GM18907 (cell line): Measurements from ENCODE around the gene GPR45.

ENCODE experiments used
- ATAC-seq: cut with Tn5 transposase; IDR thresholded peaks from one replicate; pipeline ENCODE4 v1.9.1; 2021; ENCODE audit warnings: mild to moderate bottlenecking, moderate library complexity; ENCODE audit not compliant: unreplicated experiment

The GPR45 gene

GRCh38 chr2:105252271-105252670 lies 10.7 kb downstream of the GPR45 start:
- no peak for ATAC-seq

- no peak for ATAC-seq
Measured at GRCh38 chr2:105254531-105255210, 13.1 kb downstream of the GPR45 start.

DNA sequence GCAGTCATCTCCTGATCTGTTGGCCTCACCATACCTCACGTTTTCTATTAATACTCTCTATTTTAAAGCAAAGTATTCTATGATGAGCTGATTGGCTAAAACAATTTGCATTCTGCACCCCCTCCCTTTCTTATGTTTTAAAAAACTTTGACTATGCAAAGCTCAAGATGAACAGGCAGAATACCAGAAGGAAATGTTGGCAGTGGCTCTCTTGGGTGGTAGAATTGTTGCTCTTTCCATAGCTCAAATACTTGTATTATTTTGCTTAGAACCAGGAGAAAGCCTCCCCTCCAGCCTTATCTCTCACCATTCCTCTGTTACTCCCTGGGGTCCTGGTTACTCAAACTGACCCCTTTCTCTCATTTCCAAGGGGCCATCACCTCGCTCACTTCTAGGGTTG lies 14.4 kb downstream of the GPR45 start:
- ATAC-seq = no peak

DNA sequence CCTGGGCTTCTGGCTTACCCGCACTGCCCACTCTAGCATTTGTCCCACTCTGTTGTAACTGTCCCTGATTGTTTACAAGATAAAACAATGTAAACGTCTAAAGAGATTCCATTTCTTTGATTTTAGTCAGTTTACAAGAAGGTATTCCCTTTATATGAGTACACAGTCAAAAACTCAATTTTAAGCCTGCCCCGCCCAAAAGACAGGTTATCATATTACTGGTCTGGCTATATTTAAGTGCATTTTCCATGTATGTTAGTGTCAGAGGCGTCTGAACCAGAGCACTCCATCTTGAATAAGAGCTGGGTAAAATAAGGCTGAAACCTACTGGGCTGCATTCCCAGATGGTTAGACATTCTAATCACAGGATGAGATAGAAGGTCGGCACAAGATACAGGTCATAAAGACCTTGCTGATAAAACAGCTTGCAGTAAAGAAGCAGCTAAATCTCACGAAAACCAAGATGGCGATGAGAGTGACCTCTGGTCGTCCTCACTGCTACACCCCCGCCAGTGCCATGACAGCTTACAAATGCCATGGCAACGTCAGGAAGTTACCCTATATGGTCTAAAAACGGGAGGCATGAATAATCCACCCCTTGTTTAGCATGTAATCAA lies 15.0 kb downstream of the GPR45 start:
- no peak for ATAC-seq

DNA sequence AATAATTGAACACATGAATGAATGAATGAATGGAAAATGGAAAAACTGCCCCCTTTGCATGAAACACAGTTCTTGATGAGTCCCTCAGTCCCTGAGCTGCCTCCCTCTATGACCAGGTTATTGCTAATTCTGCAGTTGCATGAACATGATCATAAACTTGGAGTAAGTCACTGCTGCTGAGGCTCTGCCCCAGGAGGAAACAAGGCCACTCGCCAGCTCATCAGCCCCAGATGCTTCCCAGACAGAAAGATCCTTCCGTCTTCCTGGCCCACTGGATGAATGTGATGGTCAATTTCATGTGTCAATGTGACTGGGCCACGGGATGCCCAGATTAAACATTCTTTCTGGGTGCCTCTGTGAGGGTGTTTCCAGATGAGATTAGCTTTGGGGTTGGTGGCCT lies 16.4 kb downstream of the GPR45 start:
- ATAC-seq = no peak

DNA sequence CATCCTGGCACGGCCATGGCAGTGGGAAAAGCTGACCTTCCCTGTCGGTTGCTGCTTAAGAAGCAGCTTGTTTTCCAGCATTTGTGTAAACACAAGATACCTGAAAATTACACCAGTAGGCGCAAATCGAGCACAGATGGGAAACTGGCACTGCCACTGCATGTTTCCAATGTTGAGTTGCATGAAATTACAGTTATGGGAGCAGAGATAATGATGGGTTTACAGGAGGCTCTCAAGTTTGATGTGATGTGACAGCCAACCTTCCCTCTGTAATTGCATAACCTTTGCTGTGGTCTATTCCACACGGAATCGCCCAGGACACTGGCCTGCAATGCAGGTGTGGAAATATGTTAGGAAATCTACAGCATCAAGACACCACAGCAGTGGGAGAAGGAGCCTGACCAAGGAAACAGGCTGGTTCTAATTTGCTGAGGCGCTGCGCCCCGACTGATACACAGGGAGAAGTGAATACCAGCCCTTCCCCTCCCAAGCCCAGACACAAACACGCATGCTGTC lies 17.4 kb downstream of the GPR45 start:
- no peak for ATAC-seq

- no peak for ATAC-seq
Measured at GRCh38 chr2:105261061-105261460, 19.5 kb downstream of the GPR45 start.

DNA sequence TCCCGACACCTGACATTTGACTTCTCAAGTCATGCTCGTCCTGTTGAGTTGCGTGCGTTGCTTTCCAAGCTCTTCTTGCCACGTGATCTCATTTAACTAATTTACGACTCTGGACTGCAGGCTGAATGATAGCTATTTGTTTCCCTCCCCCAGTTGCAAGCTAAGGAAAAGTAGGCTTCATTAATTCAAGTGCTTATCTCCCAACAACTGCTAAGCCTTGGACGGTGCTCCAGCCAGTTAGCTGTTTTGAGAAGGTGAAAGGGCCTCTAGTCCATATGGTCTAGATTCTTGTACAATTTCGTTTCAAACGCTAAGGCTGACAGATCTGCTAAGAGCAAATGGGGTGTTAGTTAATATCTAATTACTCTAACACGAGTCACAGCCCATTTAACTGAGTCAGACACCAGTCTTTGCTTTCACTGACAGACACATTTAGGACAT lies 21.1 kb downstream of the GPR45 start:
- no peak for ATAC-seq

DNA sequence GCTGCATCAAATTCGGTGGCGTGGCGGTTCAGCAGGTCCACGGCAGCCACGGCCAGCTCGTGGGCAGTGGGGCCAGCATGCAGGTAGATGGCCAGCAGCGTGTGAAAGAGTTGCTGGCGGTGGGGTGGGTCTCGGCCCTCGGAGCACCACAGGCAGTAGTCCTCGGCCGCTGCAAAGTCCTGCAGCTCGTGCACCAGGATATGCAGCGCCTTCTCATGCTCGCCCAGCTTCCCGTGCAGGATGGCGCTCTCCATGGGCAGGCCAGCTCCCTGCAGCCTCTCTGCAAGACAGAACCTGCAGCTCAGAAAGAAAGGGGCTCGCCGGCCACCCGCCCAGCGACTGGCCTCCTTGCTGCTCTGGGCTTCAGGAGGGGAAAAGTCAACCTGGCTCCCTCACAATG lies 27.9 kb downstream of the GPR45 start:
- ATAC-seq = no peak

DNA sequence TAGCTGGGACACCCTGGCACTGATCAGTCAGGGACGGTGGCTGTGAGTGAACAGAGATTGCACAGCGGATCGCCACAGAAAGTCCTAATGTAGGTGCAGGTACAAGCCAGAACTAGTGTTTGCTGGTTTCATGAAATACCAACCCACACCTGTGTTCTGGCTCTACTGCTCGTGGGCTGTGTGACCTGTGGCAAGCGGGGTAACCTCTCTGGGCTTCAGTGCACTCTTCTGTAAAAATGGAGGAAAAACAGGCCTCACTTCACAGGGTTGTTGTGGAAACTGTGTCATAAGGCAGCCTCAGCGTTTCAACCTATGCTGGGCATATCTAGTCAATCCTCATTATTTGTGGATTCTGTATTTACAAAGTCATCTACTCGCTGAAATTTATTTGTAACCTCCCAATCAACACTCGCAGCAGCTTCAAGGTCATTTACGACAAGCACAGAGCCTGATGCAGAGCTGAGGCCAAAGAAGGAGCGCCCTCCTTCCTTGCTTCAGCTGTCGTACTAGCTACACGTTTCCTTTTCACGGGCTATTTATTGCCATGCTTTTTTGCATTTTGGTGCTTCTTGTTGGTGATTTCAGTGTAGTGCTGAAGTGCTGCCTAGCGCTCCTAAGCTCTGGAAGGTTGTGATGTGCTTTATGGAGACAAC lies 30.0 kb downstream of the GPR45 start:
- ATAC-seq = no peak

GRCh38 chr2:105272176-105272575 lies 30.6 kb downstream of the GPR45 start:
- no peak for ATAC-seq

DNA sequence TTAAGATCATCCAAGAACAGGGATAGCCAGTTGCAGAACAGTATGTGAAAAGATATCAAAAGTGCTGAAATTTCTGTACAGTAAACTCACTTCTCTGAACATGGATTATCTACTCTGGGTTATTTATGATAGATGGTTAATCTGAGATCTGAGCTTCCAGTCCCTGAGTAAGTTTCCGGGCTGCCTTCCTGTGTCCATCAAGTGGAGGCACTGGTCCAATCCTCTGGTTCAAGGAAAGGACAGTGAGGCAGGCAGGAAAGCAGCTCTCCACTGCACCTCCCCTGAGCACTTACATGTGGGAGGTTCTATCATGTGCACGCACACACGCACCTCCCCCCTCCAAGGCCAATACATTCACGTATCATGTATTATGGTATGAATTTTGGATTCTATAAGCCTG lies 32.5 kb downstream of the GPR45 start:
- ATAC-seq = no peak

DNA sequence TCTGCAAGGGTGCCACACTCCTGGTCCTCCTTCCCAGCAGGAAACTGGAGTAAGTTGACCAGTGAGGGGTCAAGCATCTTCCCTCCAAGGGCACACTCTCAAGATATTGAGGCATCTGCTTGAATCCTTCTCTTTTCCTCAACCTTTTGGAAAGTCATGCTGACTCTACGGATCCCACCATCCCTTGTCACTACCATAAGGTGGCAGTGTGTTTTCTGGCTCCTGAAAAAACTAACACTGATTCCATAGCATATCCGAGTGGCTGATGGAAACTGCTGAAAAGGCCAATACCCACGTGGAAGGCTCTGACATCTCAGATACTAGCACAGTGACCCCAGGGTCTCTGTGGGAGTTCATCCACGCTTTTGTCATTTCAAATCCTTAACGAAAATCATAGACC lies 37.1 kb downstream of the GPR45 start:
- no peak for ATAC-seq

- no peak for ATAC-seq
Measured at GRCh38 chr2:105279126-105279525, 37.6 kb downstream of the GPR45 start.

GRCh38 chr2:105280281-105280680 lies 38.7 kb downstream of the GPR45 start:
- ATAC-seq = no peak

DNA sequence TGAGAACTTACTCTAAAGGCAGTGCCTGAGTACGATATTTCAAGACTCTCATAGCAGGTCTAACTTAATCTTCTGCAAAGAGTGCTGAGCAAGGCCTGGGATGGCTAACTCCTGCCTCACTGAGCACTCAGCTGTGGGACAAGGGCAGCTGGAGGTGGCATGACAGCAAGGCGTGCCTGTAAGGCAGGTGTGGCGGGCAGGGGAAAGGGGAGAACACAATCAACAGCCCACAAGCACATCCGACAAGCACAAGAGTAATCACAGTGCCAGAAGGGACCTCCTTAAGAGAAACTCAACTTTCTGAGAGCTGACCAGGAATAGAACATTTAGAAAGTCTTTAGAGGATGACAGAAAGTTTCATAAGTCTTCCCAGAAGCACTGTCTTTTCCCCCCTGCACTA lies 42.0 kb downstream of the GPR45 start:
- ATAC-seq = no peak

DNA sequence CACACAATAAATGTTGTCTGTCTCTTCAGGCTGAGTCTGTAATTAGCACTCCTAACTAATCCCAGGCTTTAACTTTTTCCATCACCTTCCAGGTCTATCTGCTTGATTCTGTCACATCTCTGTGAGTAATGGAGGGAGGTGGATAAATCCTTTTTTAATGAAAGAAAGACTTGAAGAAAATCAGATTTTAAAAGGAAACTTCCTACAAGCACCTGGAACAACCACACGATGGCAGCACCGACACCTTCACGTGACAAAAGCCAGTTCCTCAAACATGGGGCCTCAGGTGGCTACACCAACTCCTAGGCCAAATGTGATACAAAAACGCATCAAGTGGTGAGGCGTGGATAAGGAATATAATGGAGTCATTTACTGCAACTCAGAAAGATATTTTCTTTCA lies 46.1 kb downstream of the GPR45 start:
- peak; percentile 67 for ATAC-seq

DNA sequence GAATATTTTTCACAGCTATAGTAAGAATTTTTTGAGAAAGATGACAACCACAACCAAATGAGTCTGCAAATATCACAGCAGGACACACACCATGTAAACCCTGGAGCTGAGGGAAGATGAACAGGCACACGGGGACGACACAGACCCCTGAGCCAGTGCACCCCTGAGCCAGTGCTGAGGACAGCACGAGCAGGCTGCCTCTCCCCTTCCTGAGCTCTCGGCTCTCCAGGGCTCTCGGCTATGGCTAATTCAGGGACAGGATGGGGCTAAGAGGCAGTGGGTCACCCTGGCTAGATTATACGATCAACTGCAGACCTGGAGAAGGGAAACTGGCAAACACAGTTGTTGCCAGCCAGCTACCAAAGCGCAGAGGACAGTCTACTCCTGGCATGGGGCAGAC lies 46.6 kb downstream of the GPR45 start:
- ATAC-seq = no peak

DNA sequence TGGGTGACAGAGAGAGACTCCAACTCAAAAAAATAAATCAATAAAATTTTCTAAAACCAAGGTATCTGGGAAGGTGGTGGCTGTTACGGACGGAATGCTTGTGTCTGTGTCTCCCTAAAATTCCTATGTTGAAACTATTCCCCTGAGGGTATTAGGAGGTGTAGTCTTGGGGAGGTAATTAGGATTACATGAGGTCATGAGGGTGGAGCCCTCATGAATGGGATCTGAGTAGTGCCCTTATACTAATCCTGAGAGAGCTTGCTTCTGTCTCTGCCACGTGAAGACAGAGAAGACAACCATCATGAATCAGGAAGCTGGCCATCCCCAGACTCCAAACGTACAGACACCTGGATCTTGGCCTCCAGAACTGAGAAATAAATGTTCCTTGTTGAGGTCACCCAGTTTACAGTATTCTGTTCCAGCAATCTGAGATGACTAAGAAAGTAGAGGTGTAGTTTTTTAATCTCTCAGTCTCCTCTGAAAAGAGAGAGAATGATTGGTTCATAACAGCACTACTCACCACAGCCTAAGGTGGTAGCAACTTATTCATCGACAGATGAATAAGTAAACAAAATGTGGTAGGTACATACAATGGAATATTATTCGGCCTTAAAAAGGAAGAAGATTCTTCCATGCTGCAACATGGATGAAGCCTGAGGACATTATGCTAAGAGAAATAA lies 49.6 kb downstream of the GPR45 start:
- ATAC-seq = no peak

DNA sequence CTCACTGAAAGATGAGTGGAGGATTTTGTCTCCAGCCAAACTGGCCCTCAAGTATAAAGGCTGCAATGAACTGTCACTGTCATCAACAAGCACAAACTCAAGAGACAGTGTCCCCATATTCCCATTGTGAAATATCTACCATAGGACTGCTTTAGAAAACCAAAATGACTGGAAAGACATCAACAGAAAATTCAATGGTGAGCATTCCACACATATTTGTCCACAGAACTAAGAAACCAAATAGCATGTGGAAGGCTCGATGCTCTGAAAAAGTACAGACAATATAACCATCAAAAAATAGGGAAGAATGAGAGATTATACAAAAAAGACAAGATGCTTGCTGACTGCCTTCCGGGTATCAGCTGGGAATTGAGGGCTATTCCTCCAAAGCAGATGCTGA lies 50.4 kb downstream of the GPR45 start:
- no peak for ATAC-seq
